GM23248 (cell line): Measurements from ENCODE around the gene EGLN3.

Source experiments
- EZH2 ChIP-seq: fragments of 200-600 bp; sonication (generic); IDR thresholded peaks from 2 replicates; pipeline ENCODE4 v1.6.1; 2018; ENCODE audit warnings: antibody characterized with exemption, mild to moderate bottlenecking; ENCODE audit not compliant: insufficient read depth, poor library complexity, severe bottlenecking
- EZH2phosphoT487 ChIP-seq: fragments of 200-600 bp; sonication (generic); IDR thresholded peaks from 2 replicates; pipeline ENCODE4 v1.6.1; 2018; ENCODE audit warnings: antibody characterized with exemption, moderate library complexity, mild to moderate bottlenecking, low read depth; ENCODE audit not compliant: insufficient read depth

DNA sequence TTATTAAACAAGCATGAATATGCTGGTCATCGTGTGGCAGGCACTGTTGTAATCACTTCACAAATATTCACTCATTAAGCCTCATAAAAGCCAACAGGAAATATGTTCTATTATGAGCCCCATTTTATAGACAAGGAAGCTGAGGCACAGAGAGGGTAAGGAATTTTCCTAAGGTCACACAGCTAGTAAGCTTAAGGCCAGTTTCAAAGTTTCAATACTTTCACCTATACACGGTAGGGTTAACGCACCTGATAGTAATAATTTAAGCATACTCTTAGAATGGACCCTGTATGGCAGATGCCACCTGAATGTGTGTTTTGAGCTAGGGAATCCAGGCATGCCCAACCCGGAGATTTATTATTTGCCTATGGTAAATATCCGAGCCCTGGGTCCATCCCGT is 39.8 kb downstream of the EGLN3 start:
- no peak for TF ChIP-seq EZH2
- TF ChIP-seq EZH2phosphoT487 = no peak
